ENCODE data around the gene ERAL1. TPM values are rescaled to one million over a fixed set of nuclear protein-coding genes. Genes with fewer than 3 reads are reported as not detected.

ERAL1 gene
- total and polyA plus RNA-seq, 11 donors, result 28.0 to 78.2 (median 41.1) TPM

DNA sequence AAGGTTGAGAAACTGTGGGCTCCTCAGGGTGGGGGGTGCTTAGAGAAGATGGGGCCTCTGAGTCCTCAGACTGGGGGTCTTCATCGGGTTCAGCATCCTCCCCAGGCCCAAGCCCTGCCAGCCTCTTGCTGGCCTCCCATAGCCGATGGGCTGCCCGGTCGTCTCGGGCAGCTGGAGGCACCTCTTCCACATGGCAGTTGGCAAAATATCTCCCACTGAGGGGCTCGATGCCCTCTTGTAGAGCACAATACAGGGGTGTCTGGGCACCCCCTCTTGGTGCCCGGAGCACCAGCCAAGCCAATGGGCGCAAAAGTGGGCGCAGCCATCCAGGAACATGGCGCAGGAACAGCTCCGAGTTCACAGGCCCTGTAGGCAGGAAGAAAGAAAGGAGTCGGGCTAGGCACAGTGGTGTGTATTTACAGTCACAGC lies 43.7 kb downstream of the ERAL1 start:
- WGBS, 4 donors, result 84 to 94% (median 91%) methylated on average over 12 of the region's 12 CpGs
- no peak for TF ChIP-seq POLR2A (IDR thresholded peaks at IDR 0.05)
- TF ChIP-seq, protein P1, sequence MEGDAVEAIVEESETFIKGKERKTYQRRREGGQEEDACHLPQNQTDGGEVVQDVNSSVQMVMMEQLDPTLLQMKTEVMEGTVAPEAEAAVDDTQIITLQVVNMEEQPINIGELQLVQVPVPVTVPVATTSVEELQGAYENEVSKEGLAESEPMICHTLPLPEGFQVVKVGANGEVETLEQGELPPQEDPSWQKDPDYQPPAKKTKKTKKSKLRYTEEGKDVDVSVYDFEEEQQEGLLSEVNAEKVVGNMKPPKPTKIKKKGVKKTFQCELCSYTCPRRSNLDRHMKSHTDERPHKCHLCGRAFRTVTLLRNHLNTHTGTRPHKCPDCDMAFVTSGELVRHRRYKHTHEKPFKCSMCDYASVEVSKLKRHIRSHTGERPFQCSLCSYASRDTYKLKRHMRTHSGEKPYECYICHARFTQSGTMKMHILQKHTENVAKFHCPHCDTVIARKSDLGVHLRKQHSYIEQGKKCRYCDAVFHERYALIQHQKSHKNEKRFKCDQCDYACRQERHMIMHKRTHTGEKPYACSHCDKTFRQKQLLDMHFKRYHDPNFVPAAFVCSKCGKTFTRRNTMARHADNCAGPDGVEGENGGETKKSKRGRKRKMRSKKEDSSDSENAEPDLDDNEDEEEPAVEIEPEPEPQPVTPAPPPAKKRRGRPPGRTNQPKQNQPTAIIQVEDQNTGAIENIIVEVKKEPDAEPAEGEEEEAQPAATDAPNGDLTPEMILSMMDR (IDR thresholded peaks at IDR 0.05), result no peak
- H3K4me1 ChIP-seq, result peaks cover 0 to 64% (median 28%) of the 10 kb centered on the region in 12 donors
- DNase-seq, result no peak
- H3K9me3 ChIP-seq, result no peaks in the 10 kb centered on the region
- H3K27me3 ChIP-seq, result no peaks in the 10 kb centered on the region
- intact Hi-C loops (cut with DNase I), result loop anchor here in 8 of 10 donors (5.0 to 10.0 kb wide), 7 partner anchors 41 to 136 kb away; partner anchors contain the start of genes FAM222B (in 2 of the 8), ERAL1 (in 1 of the 8) and PHF12 (in 1 of the 8)
- no peak for ATAC-seq
- H3K27ac ChIP-seq, result peak overlapping the region in 3 of 12 donors; percentile 82 to 91 (median 87)
- no peak overlapping the region for H3K4me3 ChIP-seq
- no peaks in the 10 kb centered on the region for H3K36me3 ChIP-seq

GRCh38 chr17:28899212-28899815 lies 44.5 kb downstream of the ERAL1 start:
- WGBS, 4 donors, result 95 to 98% (median 98%) methylated on average over 5 of the region's 5 CpGs
- H3K27me3 ChIP-seq, result no peaks in the 10 kb centered on the region
- peaks cover 0 to 57% (median 27%) of the 10 kb centered on the region in 12 donors for H3K4me1 ChIP-seq
- H3K27ac ChIP-seq, result no peak overlapping the region
- no peak overlapping the region for H3K4me3 ChIP-seq
- H3K36me3 ChIP-seq, result no peaks in the 10 kb centered on the region
- intact Hi-C loops (cut with DNase I), result loop anchor here in 8 of 10 donors (5.0 to 10.0 kb wide), 7 partner anchors 42 to 137 kb away; partner anchors contain the start of genes FAM222B (in 2 of the 8), ERAL1 (in 1 of the 8) and PHF12 (in 1 of the 8)
- no peaks in the 10 kb centered on the region for H3K9me3 ChIP-seq
- DNase-seq, result no peak
- no peak for ATAC-seq
- TF ChIP-seq, protein P1 (IDR thresholded peaks at IDR 0.05), result no peak
- no peak for TF ChIP-seq POLR2A (IDR thresholded peaks at IDR 0.05)

GRCh38 chr17:28900986-28901726 lies 46.3 kb downstream of the ERAL1 start:
- no peaks in the 10 kb centered on the region for H3K9me3 ChIP-seq
- WGBS, 4 donors, result 94 to 96% (median 95%) methylated on average over 14 to 24 of the region's 24 CpGs
- H3K27ac ChIP-seq, result no peak overlapping the region
- no peak for DNase-seq
- no peak for ATAC-seq
- peaks cover 0 to 44% (median 23%) of the 10 kb centered on the region in 12 donors for H3K4me1 ChIP-seq
- peak overlapping the region in 1 of 12 donors; percentile 81 for H3K4me3 ChIP-seq
- H3K36me3 ChIP-seq, result peaks cover 0 to 12% (median 6%) of the 10 kb centered on the region in 9 donors
- TF ChIP-seq, protein P1 (IDR thresholded peaks at IDR 0.05), result no peak
- no peak for TF ChIP-seq POLR2A (IDR thresholded peaks at IDR 0.05)
- no peaks in the 10 kb centered on the region for H3K27me3 ChIP-seq
- intact Hi-C loops (cut with DNase I), result loop anchor here in 5 of 10 donors (5.0 kb wide), 3 partner anchors 46 to 139 kb away; no protein-coding TSS in a partner anchor

All from heart left ventricle (tissue), 16 donors.